Left lung (tissue), 10 donors: Measurements from ENCODE around the gene ADAMTSL4. TPM values are rescaled to one million over a fixed set of nuclear protein-coding genes. Genes with fewer than 3 reads are reported as not detected.

Experiments used
- ATAC-seq: fragments of 200-7000 bp; cut with Tn5 transposase; one replicate; pipeline ENCODE4 v1.9.1; 2020; ENCODE audit warnings: moderate library complexity
- DNase-seq, 4 donors: peaks; one replicate each; pipeline ENCODE4 v3.0.0-alpha.2; 2013 to 2020
- H3K27ac ChIP-seq, 2 donors: fragments of 200-600 bp; sonication (generic) in 1 of 2; one replicate each; pipeline versions ENCODE4 v1.5.0 to v1.8.0; 2020 to 2021
- H3K27me3 ChIP-seq, 2 donors: fragments of 200-600 bp; sonication (generic) in 1 of 2; one replicate each; pipeline versions ENCODE4 v1.5.0 to v1.8.0; 2020 to 2021
- H3K36me3 ChIP-seq, 2 donors: fragments of 200-600 bp; sonication (generic) in 1 of 2; one replicate each; pipeline versions ENCODE4 v1.5.0 to v1.8.0; 2020 to 2021
- H3K4me1 ChIP-seq, 2 donors: fragments of 200-600 bp; one replicate each; pipeline ENCODE4 v1.8.0; 2021
- H3K4me3 ChIP-seq, 2 donors: fragments of 200-600 bp; sonication (generic) in 1 of 2; one replicate each; pipeline versions ENCODE4 v1.5.0 to v1.8.0; 2020 to 2021; ENCODE audit warnings: mild to moderate bottlenecking in 1 of 2
- H3K9me3 ChIP-seq, 2 donors: fragments of 200-600 bp; sonication (generic) in 1 of 2; one replicate each; pipeline versions ENCODE4 v1.5.0 to v1.8.0; 2020 to 2021
- CTCF ChIP-seq, 2 donors: fragments of 200-600 bp; sonication (generic) in 1 of 2; IDR thresholded peaks; one replicate each; pipeline versions ENCODE4 v1.5.0 to v1.8.0; 2021; ENCODE audit warnings: antibody characterized with exemption in 2 of 2
- intact Hi-C, 2 donors: fragments of 100-400 bp; cut with DNase I; formaldehyde crosslinking; loops; one replicate each; pipeline versions ENCODE4 v1.11.2 to v1.14.2; 2022
- polyA plus RNA-seq, 6 donors: library from polyadenylated mRNA; unstranded; fragments of 120-200 nt; gene quantifications; one replicate each; pipeline ENCODE4 v1.2.1, GENCODE V29; 2013; ENCODE audit not compliant: insufficient read length in 6 of 6
- total RNA-seq, 2 donors: library from RNA; stranded (reverse); fragmentation: NEBNext Ultra II Directional; extraction: Animal tissue kit (Norgen Biotek cat#: 25700); gene quantifications; one replicate each; pipeline ENCODE4 v1.2.1, GENCODE V29; 2021
- donor health status: DM: no; HTN: yes; CAD: no.
- donor health status: DM: no; HTN: no; CAD: no.

ADAMTSL4 gene
- total and polyA plus RNA-seq, 8 donors = 13.0 to 76.0 (median 20.1) TPM

- intact Hi-C loops = no loop called here
- H3K27ac ChIP-seq = peak overlapping the region; percentile 100
- peaks cover 81 to 98% of the 10 kb centered on the region in 2 donors for H3K4me1 ChIP-seq
- no peak for TF ChIP-seq CTCF (IDR thresholded peaks at IDR 0.05)
- H3K36me3 ChIP-seq = peaks cover 0 to 27% of the 10 kb centered on the region in 2 donors
- DNase-seq (no peak), ATAC-seq (no peak)
- H3K4me3 ChIP-seq = peak overlapping the region in 1 of 2 donors; percentile 32
- H3K27me3 ChIP-seq = no peaks in the 10 kb centered on the region
- no peaks in the 10 kb centered on the region for H3K9me3 ChIP-seq
These were observed 17.6 kb downstream of the ADAMTSL4 start for GRCh38 chr1:150566589-150567340.

GRCh38 chr1:150567341-150567716, 18.1 kb downstream of the ADAMTSL4 start:
- Histone ChIP-seq H3K36me3 (peaks cover 0 to 32% of the 10 kb centered on the region in 2 donors), H3K27ac (peak overlapping the region; percentile 100), H3K4me1 (peaks cover 78 to 100% of the 10 kb centered on the region in 2 donors), H3K9me3 (no peaks in the 10 kb centered on the region), H3K27me3 (no peaks in the 10 kb centered on the region), H3K4me3 (peak overlapping the region; percentile 4 to 32)
- no peak for TF ChIP-seq CTCF (IDR thresholded peaks at IDR 0.05)
- DNase-seq = peak in 1 of 4 donors; percentile 54
- peak; percentile 0 for ATAC-seq
- intact Hi-C loops = no loop called here

- no peak for TF ChIP-seq CTCF (IDR thresholded peaks at IDR 0.05)
- ATAC-seq (peak; percentile 78), DNase-seq (peak in 3 of 4 donors; percentile 88 to 94 (median 89))
- Histone ChIP-seq H3K4me1 (peaks cover 72 to 100% of the 10 kb centered on the region in 2 donors), H3K27me3 (no peaks in the 10 kb centered on the region), H3K4me3 (peak overlapping the region; percentile 4 to 32), H3K36me3 (peaks cover under 1 to 39% of the 10 kb centered on the region in 2 donors), H3K9me3 (no peaks in the 10 kb centered on the region), H3K27ac (peak overlapping the region; percentile 100)
- intact Hi-C loops = no loop called here
These were observed 18.7 kb downstream of the ADAMTSL4 start for GRCh38 chr1:150567717-150568593.

GRCh38 chr1:150568594-150568966, 19.4 kb downstream of the ADAMTSL4 start:
- no peaks in the 10 kb centered on the region for H3K27me3 ChIP-seq
- intact Hi-C loops = no loop called here
- no peak for TF ChIP-seq CTCF (IDR thresholded peaks at IDR 0.05)
- peaks cover 6 to 45% of the 10 kb centered on the region in 2 donors for H3K36me3 ChIP-seq
- ATAC-seq (peak; percentile 2), DNase-seq (no peak)
- peak overlapping the region; percentile 100 for H3K27ac ChIP-seq
- no peaks in the 10 kb centered on the region for H3K9me3 ChIP-seq
- H3K4me3 ChIP-seq = peak overlapping the region in 1 of 2 donors; percentile 32
- H3K4me1 ChIP-seq = peaks cover 73 to 100% of the 10 kb centered on the region in 2 donors
